K562 (cell line): Measurements from ENCODE around the gene ACAP2. TPM values are rescaled to one million over a fixed set of nuclear protein-coding genes. Genes with fewer than 3 reads are reported as not detected.

Experiments used
- CCAR2 ChIP-seq: fragments of 200-400 bp; formaldehyde crosslinking; IDR thresholded peaks from 2 replicates; pipeline ENCODE4 v1.6.1; 2017; ENCODE audit warnings: mild to moderate bottlenecking, low read depth, low read length
- CHD7 ChIP-seq: fragments of 200-600 bp; sonication (generic); IDR thresholded peaks from one replicate; pipeline ENCODE4 v1.6.1; 2012; ENCODE audit warnings: mild to moderate bottlenecking, low read depth, low read length, inconsistent platforms
- HLTF ChIP-seq: fragments of 450-650 bp; IDR thresholded peaks from 2 replicates; pipeline ENCODE4 v1.6.1; 2016
- HMGN3 ChIP-seq: IDR thresholded peaks from 2 replicates; pipeline ENCODE4 v1.6.1; 2011; ENCODE audit warnings: borderline replicate concordance, low read depth, mild to moderate bottlenecking, mixed read lengths, low read length; ENCODE audit not compliant: insufficient read length; ENCODE audit errors: extremely low read depth
- PATZ1 ChIP-seq: fragments of 250-450 bp; sonication (Bioruptor Pico); IDR thresholded peaks from 2 replicates; pipeline ENCODE4 v1.5.0; 2020; ENCODE audit warnings: mild to moderate bottlenecking, borderline replicate concordance
- PBX2 ChIP-seq, 2 experiments: IDR thresholded peaks in 1 of 2; conservative IDR thresholded peaks in 1 of 2; 2 replicates each; pipeline ENCODE4 v1.6.1; 2016; ENCODE audit warnings: low read depth in 2 of 2, mild to moderate bottlenecking in 1 of 2, missing compliant biosample characterization in 1 of 2, missing genetic modification characterization in 1 of 2, moderate library complexity in 1 of 2
- TCF7 ChIP-seq: sonication (generic); IDR thresholded peaks from 2 replicates; pipeline ENCODE4 v1.6.1; 2016; ENCODE audit warnings: antibody characterized with exemption, borderline replicate concordance
- ZFP36 ChIP-seq: fragments of 150-350 bp; IDR thresholded peaks from 2 replicates; pipeline ENCODE4 v1.6.1; 2018; ENCODE audit warnings: low read length, low read depth; ENCODE audit not compliant: partially characterized antibody
- ZNF830 ChIP-seq: fragments of 250-450 bp; sonication (Bioruptor Pico); IDR thresholded peaks from 2 replicates; pipeline ENCODE4 v1.5.0; 2021; ENCODE audit warnings: mild to moderate bottlenecking
- polyA plus RNA-seq, 8 experiments: library from polyadenylated mRNA; depleted of rRNA in 4 of 8; stranded (reverse) in 5 of 8; unstranded in 3 of 8; fragments of >200 nt; fragmentation: Nextera tagmentation in 2 of 8; fragmentation: Illumina TruSeq in 1 of 8; extraction: Ambion mirVana in 2 of 8; extraction: Trizol in 1 of 8; gene quantifications; 2 replicates each; pipeline versions ENCODE4 v1.2.1 to v1.2.3, GENCODE V29; 2011 to 2014; ENCODE audit warnings: inconsistent platforms in 1 of 8, missing spikeins in 1 of 8
- total RNA-seq, 7 experiments: library from RNA; depleted of rRNA in 6 of 7; stranded (reverse); fragments of >200 nt in 6 of 7; fragmentation: Illumina TruSeq in 2 of 7; extraction: Trizol in 2 of 7; gene quantifications; 2 replicates each; pipeline versions ENCODE4 v1.2.1 to v1.2.3, GENCODE V29; 2011 to 2021; ENCODE audit warnings: low replicate concordance in 1 of 7

The ACAP2 gene
- total and polyA plus RNA-seq, 9 of the 15 experiments (the other 6 are each of a cell fraction or from before 2014, with no cell fraction given), result 10.6 to 52.7 (median 34.4) TPM

- no peak for TF ChIP-seq CHD7
- TF ChIP-seq ZFP36, result no peak
- no peak for TF ChIP-seq TCF7
- no peak for TF ChIP-seq ZNF830 (CRISPR knock-in tag)
- peak; percentile 99 for TF ChIP-seq PBX2 (CRISPR knock-in tag; IDR thresholded peaks at IDR 0.05; ENCODE audit: low read depth)
- peak; percentile 98 for TF ChIP-seq PBX2 (tag; conservative IDR thresholded peaks at IDR 0.05; ENCODE audit: low read depth)
- peak; percentile 75 for TF ChIP-seq HMGN3
- TF ChIP-seq HLTF, result no peak
- no peak for TF ChIP-seq CCAR2
- TF ChIP-seq PATZ1 (CRISPR knock-in tag), result no peak
Measured at GRCh38 chr3:195442573-195443390, at the start of gene ACAP2 (continued).
